Vagina (tissue), 2 donors: ENCODE results near the gene DOCK11.

ENCODE experiments used
- POLR2A ChIP-seq, 2 donors: fragments of 450-650 bp; IDR thresholded peaks; one replicate each; pipeline ENCODE4 v1.6.1; 2017; ENCODE audit warnings: antibody characterized with exemption in 2 of 2, mild to moderate bottlenecking in 2 of 2, moderate library complexity in 2 of 2
- POLR2AphosphoS5 ChIP-seq, 2 donors: sonication (generic); formaldehyde crosslinking; IDR thresholded peaks; one replicate each; pipeline ENCODE4 v1.9.0; 2017; ENCODE audit warnings: antibody characterized with exemption in 2 of 2, mild to moderate bottlenecking in 2 of 2, low read depth in 1 of 2; ENCODE audit not compliant: insufficient read depth in 1 of 2
- TF ChIP-seq, protein P1 (sequence below), 3 experiments: fragments of 450-650 bp in 2 of 3; fragments of 200-600 bp in 1 of 3; sonication (generic) in 1 of 3; IDR thresholded peaks; one replicate each; pipeline ENCODE4 v1.5.1; 2017 to 2019; ENCODE audit warnings: antibody characterized with exemption in 3 of 3, mild to moderate bottlenecking in 2 of 3, moderate library complexity in 2 of 3

DNA sequence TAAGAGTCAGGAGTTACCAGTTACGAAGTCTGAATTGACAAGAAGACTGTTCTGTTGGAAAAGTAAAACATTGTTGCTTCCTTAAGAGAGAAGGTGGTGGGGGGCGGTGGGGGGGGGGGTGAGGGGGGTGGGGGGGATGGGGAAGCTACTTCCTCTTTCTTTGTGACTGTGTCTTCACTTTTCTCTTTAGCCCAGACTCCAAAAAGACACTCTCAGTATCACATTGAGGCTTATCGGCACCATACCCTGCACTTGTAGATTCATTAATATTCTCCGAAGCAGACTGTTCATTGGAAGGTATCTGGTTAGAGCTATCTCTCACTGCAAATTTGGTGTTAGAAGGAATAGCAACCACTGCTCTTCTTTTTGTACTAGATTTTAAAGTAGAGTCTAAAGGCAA is 137.2 kb downstream of the DOCK11 start:
- TF ChIP-seq, protein P1, sequence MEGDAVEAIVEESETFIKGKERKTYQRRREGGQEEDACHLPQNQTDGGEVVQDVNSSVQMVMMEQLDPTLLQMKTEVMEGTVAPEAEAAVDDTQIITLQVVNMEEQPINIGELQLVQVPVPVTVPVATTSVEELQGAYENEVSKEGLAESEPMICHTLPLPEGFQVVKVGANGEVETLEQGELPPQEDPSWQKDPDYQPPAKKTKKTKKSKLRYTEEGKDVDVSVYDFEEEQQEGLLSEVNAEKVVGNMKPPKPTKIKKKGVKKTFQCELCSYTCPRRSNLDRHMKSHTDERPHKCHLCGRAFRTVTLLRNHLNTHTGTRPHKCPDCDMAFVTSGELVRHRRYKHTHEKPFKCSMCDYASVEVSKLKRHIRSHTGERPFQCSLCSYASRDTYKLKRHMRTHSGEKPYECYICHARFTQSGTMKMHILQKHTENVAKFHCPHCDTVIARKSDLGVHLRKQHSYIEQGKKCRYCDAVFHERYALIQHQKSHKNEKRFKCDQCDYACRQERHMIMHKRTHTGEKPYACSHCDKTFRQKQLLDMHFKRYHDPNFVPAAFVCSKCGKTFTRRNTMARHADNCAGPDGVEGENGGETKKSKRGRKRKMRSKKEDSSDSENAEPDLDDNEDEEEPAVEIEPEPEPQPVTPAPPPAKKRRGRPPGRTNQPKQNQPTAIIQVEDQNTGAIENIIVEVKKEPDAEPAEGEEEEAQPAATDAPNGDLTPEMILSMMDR (IDR thresholded peaks at IDR 0.05), result no peak
- no peak for TF ChIP-seq POLR2AphosphoS5 (IDR thresholded peaks at IDR 0.05; ENCODE audit: insufficient read depth in 1 of 2, low read depth in 1 of 2)
- TF ChIP-seq POLR2A (IDR thresholded peaks at IDR 0.05), result no peak
